GM18873 (cell line): ENCODE data around the gene SPATA13.

ENCODE experiments used
- ATAC-seq: cut with Tn5 transposase; IDR thresholded peaks from one replicate; pipeline ENCODE4 v1.9.1; 2021; ENCODE audit warnings: mild to moderate bottlenecking, moderate library complexity, moderate number of reproducible peaks; ENCODE audit not compliant: unreplicated experiment, low FRiP score

SPATA13 gene

DNA sequence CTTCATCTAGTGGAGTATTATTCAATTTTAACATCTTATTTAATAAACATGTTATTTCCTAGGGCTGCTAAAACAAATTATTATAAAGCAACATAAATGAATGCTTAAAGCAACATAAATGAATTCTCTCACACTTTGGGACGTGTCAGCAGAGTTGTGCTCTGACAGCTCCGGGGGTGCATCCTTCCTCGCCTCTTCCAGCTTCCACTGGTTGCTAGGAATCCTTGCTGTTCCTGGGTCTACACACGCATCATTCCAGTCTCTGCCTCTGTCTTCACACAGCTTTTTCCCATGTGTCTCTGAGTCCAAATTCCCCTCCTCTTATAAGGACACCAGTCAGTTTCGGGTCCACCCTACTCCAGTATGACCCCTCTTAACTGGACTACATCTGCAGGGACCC is 21.6 kb upstream of the SPATA13 start:
- ATAC-seq = no peak

DNA sequence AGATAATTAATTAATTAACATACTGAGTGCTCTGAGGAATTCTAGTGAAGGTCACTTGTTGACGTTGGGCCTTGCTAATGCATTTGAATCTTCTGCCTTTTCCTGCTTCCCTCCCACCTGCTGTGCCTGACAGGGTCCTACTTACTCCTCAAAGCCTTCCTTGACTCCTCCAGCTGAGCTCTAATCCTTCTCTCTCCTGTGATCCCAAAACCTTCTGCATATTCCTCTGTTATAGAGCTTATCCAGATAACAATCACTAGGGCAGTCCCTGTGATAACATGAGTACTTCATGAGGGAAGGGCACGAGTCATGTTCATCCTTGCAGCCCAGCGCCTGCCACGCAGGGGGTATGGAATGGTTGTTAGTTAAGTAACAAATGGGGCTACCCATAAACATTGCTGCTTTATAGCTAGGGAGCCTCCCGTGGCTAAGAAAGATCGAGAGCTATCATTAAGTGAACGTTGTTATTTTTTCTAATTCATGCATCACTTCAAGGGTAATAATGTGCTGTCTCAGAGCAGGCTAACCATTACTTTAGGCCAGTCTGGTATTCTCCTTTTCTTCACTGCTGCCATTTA is 19.1 kb upstream of the SPATA13 start:
- ATAC-seq = no peak

DNA sequence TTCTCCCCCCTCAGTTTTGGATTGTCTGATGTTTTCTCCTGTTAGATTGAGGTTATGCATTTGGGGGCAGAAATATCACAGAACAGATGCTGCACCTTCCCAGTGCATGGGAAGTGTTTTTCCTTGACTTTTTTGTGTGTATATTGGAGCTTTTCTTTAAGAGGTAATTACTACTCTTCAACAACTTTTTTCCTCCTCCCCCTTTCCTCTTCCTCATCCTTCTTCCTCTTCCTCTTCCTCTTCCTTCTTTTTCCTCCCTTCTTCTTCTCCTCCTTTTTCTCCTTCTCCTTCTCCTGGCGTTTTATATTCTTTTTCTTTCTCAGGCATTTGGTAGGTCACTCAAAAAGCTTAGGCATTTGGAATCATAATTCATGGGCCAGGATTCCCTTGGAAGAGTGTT is 18.1 kb upstream of the SPATA13 start:
- ATAC-seq = no peak

DNA sequence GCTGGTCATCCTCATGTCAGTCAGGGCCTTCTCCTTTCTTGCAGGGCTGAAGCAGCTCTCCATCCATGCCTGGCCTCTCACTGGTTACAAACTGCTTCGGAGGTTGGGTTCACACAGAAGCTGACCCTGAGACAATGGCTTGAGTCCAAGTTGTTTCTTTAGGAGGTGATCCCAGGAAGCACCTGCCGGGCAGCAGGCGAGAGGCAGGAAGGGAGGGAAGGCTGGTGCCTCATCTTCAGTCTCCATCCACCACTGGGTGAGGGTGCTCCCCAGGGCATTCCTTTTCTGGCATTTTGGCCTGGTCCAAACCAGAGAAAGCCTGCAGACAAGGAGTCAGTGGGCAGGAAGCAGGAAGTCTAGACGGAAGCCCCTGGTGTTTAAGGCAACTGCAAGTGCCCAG is 17.6 kb upstream of the SPATA13 start:
- ATAC-seq = no peak

DNA sequence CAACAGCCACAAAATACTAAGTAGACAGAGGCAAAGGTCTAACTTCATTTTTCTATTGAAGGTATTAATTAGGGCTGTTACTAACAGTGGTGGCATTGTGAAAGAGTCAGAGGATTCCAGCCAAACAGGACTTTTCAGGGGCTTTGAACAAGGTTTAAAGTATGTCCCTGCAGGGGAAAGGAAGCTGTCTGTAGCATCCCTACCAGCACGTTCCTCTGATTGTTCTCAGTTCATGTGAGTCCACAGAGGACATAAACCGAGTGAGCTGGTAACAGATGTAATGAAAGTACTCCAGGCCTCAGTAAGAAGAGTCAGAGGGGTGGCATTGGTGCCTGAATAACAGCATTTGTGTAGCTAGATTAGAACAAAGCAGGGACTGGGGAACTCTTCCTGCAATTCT is 15.3 kb upstream of the SPATA13 start:
- no peak for ATAC-seq

DNA sequence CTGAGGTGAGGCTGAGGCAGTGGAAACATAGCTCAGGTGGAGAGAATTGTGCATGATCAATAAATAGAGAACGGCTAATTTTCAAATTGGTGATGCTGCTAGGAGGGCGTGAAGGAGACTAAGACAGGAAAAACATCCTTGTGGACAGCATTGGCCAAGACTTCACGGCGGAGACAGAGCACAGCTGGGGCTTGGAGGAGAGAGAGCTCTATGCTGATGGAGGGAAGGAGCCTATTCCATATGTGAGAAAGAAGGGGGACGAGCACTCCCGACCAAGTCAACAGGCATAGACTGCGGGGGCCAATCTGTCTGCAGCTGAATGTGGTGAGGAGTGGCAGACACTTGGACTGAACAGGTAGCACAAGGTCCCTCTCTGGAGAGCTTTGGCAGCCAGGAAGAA is 14.8 kb upstream of the SPATA13 start:
- no peak for ATAC-seq

DNA sequence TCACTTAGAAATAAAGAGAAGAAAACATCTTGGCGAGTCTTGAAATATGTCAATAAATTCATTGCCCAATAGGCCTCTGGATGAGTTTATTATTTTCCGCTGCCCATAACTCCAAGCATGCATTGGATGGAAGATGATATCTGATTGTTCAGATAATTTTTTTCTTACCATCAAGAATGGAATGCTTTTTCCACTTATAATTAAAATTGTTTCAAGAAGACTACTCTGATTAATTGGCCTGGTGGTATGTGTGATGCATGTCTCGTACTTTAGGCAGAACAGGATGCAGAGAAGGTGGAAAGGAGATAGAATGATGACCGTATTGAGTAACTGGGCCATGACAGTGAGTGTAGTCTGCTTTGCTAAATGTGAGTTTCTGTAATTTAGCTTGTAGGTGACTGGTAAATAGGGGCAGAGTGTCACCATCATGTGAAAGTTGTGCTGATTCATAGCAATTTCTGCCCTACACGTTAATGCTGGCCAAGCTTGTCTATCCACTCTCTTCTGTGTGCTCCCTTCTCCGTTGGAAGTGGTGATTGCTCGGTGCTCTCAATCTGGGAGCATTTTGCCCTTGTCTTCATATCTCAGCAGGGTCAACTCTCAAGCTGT is 13.5 kb upstream of the SPATA13 start:
- no peak for ATAC-seq

DNA sequence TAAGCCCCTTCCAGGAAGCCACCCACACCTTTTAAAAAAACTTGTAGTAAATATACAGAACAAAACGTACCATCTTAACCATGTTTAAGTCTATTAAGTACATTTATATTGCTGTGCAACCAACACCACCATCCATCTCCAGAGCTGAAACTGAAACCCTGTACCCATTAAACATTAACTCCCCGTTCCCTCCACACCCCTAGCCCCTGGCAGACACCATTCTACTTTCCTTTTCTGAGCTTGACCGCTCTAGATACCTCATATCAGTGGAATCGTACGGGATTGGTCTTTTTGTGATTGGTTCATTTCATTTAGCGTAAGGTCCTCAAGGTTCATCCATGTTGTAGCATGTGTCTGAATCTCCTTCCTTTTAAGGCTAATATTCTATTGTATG is 13.0 kb upstream of the SPATA13 start:
- no peak for ATAC-seq

DNA sequence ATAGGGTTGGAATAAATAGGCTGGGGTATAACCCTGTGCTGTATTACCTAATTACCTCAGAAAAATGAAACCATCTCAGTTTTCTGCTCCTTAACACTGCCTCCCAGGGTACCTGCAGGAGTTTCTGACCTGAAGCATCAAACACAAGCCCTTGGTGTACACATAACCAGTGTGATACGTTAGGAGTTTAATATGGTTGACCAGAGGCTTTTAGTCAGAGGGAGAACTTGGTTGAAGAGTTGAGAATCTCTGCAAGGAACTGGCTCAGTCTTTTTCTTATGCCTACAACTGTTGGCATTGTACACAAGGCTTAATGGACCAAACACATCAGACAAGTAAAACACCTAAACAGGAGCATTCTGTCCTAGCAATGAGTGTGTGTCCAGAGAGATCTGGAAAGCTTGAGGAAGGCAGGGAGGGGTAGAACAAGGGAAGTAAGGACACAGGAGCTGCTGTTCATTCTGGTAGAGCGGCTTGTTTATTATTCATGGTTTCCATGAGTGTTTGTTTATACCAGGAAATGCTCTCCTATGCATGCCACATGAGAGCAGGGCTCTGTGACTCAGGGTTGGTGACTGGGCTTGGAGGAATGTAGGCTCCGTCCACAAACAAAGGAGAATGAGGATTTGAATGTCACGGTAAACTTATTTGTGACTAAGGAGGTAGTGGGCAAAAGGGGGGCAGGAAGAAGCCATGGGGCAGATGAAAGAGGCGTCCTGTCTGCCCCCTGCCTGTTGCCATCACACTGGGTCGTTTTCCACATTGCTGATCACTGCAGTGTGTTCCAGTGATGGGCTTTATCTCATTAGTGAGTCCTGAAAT is 11.9 kb upstream of the SPATA13 start:
- ATAC-seq = no peak

DNA sequence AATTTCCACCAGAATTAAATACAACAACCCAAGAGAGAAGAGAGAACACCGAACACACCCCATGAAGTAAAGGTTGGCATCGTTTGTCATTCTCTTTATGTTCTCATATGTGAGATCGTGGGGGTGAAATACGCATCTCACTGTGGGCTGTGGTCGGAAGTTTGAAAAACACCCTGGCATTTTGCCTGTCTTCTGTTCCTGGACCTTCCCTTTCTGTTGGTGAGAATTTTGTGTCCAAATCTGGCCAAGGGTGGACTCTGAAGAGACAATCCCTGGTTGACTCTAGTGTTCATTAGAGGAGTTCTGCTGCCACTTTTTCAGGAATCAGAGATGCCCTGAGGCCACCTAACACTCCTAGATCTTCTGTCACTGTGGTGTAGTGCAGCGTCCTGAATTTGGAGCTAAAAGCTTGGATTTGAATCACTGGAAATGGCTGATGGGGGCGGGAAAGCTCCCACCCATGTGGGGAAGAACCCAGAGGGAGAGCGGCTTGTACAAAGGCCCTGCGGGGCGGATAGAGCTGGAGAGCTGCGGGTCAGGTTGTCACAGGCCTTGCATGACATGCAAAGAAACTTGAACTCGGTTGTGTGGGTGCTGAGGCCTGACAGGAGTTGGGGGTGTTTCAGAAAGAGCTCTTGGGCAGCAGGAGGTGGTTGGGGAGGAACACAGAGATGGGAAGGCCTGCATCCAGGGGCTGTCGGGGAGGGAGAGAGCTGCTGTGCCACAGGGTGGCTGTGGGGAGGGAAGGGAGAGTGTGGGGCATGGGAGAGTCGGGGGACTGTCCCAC is 11.1 kb upstream of the SPATA13 start:
- no peak for ATAC-seq

DNA sequence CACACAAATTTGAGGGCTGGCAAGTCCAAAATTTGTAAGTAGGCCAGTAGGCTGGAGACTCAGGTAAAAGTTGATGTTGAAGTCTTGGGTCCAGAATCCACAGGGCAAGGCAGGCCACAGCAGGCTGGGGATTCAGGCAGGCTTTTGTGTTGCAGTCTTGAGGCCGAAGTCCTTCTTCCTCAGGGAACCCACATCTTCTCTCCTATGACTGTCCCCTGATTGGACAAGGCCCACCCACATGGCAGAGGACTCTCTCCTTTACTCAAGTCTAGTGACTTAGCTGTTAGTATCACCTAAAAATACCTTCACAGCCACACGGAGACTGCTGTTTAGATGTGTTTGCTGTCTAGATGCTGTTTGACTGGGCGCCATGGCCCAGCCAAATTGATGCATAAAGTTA is 9.9 kb upstream of the SPATA13 start:
- ATAC-seq = no peak

DNA sequence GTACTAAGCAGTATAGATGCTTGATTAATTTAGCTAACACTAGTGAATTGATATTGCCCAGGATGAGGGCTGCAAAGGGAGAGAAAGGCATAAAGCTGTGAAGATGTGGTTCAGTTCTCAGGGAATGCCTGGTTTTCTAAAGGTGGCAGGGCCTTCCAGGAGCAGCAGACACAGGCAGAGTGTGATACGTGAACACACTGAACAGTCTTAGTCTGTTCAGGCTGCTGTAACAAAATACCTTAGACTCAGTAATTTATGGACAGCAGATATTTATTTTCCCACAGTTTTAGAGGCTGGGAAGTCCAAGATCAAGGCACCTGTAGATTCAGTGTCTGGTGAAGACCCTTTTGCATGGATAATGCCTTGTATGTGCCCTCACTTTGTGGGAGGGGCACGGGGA is 8.7 kb upstream of the SPATA13 start:
- ATAC-seq = no peak

DNA sequence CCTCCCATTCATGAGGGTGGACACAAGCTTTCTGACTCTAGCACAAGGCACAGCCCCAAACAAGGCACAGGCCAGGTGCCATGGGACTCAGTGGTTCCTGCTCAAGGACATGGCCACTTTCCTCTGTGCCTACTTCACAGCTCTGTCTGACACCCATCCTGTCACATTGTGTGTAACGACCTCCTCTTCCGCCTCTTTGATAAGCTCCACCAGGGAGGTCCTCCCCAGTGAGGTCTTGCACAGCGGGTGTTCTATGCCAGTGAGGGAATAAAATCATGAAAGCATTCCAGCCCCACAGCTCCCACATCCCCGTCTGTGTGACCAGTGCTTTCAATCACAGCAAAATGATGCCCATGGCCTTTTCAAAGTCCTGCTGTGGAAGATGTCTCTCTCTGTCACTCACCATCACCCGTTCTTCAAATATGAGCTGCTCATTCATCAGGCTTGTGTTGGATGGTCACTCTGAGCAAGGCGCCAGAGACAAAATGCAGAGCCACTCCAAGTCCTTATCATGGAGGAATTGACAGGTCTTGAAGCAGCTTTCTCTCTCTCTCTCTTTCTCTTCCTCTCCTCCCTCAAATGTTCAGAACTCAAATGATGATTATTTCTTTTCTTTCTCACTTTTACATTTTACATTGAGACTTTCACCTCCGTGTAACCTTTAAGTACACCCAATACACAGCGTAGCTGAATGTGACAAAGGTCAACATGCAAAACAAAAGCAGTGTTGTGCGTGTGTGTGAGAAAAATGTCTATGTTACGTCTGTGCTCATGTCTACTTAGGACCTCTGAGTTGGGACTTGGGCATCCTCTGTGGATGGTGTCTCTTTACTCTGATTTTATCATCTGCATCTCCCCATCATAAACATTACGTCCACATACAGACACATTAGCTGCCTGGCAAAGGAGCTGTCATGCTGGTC is 8.0 kb upstream of the SPATA13 start:
- ATAC-seq = no peak

DNA sequence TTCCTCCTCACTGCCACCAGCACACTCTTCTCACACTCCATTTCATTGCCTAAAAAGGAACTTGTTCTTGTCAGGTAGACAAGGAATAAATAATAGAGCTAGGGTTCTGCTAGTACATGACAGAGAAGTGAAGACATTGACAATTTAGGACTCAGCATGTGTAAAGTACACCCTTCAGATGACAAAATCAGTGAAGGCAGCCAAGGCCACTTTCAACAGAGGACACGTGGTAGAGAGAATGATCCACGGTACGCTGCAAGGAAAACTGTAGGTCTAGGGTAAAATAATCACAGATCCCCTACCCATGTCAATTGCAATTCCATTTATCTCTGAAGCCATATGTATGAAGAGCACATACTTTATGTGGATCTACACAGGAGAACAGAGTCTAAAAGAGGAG is 7.2 kb upstream of the SPATA13 start:
- no peak for ATAC-seq

DNA sequence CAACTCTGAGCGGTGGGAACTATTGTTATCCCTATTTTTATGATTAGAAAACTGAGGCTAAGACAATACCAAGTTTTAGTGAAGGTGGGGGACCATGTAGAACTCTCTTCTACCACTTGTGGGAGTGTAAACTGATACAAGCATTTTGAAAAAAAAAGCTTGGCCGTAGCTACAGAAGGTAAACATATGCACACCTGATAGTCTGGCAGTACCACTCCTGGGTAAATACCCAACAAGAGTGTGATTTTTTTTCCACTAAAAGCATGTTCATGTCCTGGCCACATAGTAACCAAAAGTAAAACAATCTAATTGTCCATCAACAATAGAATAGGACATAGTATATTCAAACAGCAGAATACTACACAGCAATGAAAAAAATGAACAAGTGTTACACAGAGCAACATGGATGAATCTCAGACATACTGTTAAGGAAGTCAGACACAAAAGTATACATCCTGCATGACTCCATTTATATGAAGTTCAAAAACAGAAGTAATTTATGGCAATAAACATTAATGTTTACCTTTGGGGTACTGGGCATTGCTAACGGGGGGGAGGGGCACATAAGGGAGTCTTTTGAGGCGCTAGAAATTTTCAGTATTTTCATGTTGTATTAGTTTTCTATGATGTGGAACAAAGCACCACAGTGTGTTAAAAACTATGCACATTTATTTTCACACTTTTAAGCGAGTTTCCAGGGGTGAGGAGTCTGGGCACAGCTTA is 6.4 kb upstream of the SPATA13 start:
- no peak for ATAC-seq

DNA sequence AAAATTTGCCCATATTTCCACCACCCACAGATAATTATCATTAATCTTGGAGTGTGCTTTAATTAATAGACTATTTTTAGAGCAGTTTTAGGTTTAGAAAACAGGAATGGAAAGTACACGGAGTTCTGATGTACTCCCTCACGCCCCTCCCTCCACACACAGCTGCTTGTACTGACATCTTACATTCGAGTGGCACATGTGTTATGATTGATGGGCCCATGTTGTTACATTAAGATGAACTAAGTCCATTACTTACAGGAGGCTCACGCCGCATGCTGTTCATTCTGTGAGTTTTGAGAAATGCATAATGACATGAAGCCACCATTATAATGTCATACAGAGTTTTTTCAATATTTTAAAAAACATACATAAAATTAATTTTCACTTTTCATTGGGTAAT is 1.2 kb upstream of the SPATA13 start:
- ATAC-seq = no peak

DNA sequence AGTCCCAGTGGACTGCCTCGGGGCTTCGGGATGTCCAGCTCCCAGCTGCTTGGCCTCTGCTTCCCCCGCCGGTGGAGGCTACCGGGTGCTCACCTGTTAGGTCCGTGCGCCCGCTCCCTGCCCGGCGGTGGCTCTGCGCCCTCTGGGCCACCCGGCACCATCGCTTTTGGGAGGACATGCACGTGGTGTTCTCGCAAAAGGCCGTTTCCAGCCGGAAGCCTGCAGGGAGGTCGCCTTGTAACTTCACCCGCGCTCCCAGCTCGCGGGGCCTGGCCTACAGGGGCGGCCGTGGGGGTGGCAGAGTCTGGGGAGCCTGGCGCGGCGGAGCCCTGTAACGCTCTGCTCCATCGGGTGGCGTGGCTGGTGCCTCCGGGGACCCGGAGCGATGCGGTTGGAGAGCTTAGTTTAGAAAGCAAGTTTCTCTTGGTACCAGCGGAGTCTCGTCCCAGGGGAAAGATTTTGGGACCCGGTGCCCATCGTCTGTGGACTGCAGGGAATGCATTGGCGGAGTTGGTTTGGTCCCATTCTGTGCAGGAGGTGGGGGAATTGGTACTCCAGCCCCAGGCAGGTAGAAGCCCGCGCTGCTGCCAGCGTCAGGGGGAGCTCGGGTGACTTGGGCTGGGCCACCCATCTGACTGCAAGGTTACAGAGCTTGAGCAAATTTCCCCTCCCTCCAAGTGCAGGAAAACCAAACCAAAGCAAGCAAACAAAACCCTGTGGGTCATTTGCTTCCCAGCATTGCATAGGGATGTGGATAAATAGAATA is 673 bp downstream of the SPATA13 start:
- ATAC-seq = peak; percentile 24

DNA sequence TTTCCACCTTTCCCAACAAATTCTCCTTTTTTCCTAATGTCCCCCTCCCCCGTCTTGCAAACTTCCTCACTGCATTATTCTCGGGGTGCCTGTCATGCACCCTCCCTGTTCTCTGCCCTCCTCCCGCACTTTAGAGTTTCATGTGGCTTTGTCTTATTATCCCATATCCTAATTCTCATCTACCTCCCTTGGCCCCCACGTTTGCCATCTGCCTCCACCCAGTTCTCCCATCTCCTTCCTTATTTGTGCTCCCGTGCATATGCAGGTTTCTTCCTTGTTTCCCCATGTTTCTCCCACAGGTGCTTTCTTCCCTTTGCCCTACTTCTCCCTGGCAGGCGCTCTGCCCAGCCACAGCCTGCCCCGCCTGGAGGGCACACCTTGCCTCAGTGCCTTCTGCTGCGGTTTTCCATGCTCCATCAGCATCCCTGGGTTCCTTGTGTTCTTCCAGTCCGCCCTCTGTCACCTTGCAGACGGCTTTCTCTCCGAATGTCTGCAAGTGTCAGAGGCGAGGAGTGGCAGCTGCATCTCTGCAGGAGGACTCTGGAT is 1.5 kb downstream of the SPATA13 start:
- no peak for ATAC-seq

DNA sequence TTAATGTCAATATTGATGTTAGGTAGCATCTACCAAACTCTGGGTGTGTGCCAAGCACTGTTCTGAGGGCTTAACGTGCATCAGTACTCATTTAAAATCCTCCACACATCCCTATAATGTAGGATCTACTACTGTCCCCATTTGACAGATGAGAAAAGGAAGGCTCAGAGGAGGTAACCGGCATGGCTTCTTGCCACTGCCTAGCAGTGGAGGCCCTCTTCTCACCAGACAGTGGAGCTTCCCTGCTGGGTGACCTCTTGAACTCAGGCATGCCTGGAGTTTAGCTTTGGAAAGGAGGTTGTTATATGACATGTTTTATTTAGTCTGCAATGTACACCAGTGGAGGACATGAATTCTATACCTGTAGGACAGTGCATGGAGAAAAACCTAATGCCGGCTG is 2.1 kb downstream of the SPATA13 start:
- no peak for ATAC-seq
